Stomach (tissue), 9 donors: ENCODE results near the gene TSPAN17. TPM values are rescaled to one million over a fixed set of nuclear protein-coding genes. Genes with fewer than 3 reads are reported as not detected.

Source experiments
- DNase-seq, 2 donors: peaks; one replicate each; pipeline versions ENCODE4 v3.0.0 to v3.0.0-alpha.2; 2013 to 2019
- H3K27ac ChIP-seq, 5 donors: fragments of 200-600 bp in 4 of 5; sonication (generic) in 4 of 5; one replicate each; pipeline ENCODE4 v1.5.1; 2013 to 2019; ENCODE audit warnings: mild to moderate bottlenecking in 1 of 5, moderate library complexity in 1 of 5
- H3K27me3 ChIP-seq, 3 donors: fragments of 200-600 bp; sonication (generic); one replicate each; pipeline ENCODE4 v1.5.1; 2017 to 2019; ENCODE audit warnings: mixed run types in 1 of 3
- H3K36me3 ChIP-seq, 4 donors: fragments of 200-600 bp; sonication (generic); 1 replicate in 3 of 4; 2 replicates in 1 of 4; pipeline ENCODE4 v1.5.1; 2016 to 2019
- H3K4me1 ChIP-seq, 4 donors: fragments of 200-600 bp; sonication (generic); one replicate each; pipeline ENCODE4 v1.5.1; 2016 to 2019
- H3K4me3 ChIP-seq, 4 donors: fragments of 200-600 bp; sonication (generic) in 3 of 4; one replicate each; pipeline ENCODE4 v1.5.1; 2016 to 2019; ENCODE audit warnings: mild to moderate bottlenecking in 1 of 4
- H3K9me3 ChIP-seq, 4 donors: fragments of 200-600 bp; sonication (generic); one replicate each; pipeline ENCODE4 v1.5.1; 2016 to 2019
- CTCF ChIP-seq, 7 experiments: fragments of 450-650 bp in 4 of 7; fragments of 200-600 bp in 3 of 7; sonication (generic) in 3 of 7; IDR thresholded peaks; one replicate each; pipeline ENCODE4 v1.5.1; 2016 to 2019; ENCODE audit warnings: antibody characterized with exemption in 7 of 7, control low read depth in 2 of 7, mild to moderate bottlenecking in 1 of 7
- EP300 ChIP-seq: sonication (generic); formaldehyde crosslinking; IDR thresholded peaks from one replicate; pipeline ENCODE4 v1.6.1; 2017; ENCODE audit warnings: antibody characterized with exemption
- POLR2A ChIP-seq, 4 donors: fragments of 450-650 bp; IDR thresholded peaks; one replicate each; pipeline ENCODE4 v1.6.1; 2016; ENCODE audit warnings: antibody characterized with exemption in 4 of 4, control low read depth in 2 of 4, mild to moderate bottlenecking in 1 of 4, moderate library complexity in 1 of 4
- POLR2AphosphoS5 ChIP-seq, 3 donors: sonication (generic); formaldehyde crosslinking; IDR thresholded peaks; one replicate each; pipeline ENCODE4 v1.6.1; 2016; ENCODE audit warnings: antibody characterized with exemption in 3 of 3
- WGBS, 5 donors: extraction: QIAGEN DNeasy Blood & Tissue Kit in 3 of 5; methylation state at CpG; one replicate each; pipeline versions ENCODE4 v1.1.5 to v1.1.7; 2013 to 2018; 5-methylcytosine and 5-hydroxymethylcytosine counted together
- intact Hi-C: fragments of 100-400 bp; cut with DNase I; formaldehyde crosslinking; loops from one replicate; pipeline ENCODE4 v1.15.1; 2023; ENCODE audit warnings: low total_unique reads
- polyA plus RNA-seq, 3 donors: library from polyadenylated mRNA; stranded (reverse); fragments of 200-250 nt; gene quantifications; one replicate each; pipeline ENCODE4 v1.2.3, GENCODE V29; 2013
- total RNA-seq, 5 donors: library from RNA; depleted of rRNA; stranded (reverse); fragments of >200 nt; gene quantifications; one replicate each; pipeline versions ENCODE4 v1.1.0 to v1.2.3, GENCODE V29; 2014 to 2016
- donor health status: healthy with polysubstance abuse.
- donor health status: Bipolar disorder and iron deficiency.
- donor health status: healthy.

Gene TSPAN17
- total and polyA plus RNA-seq, 8 donors, result 2.3 to 79.9 (median 21.7) TPM

- H3K4me3 ChIP-seq, result no peak overlapping the region
- intact Hi-C loops, result no loop called here
- no peaks in the 10 kb centered on the region for H3K9me3 ChIP-seq
- TF ChIP-seq CTCF (IDR thresholded peaks at IDR 0.05), result no peak
- no peak for TF ChIP-seq POLR2A (IDR thresholded peaks at IDR 0.05)
- no peak for TF ChIP-seq EP300
- TF ChIP-seq POLR2AphosphoS5 (IDR thresholded peaks at IDR 0.05), result no peak
- H3K27me3 ChIP-seq, result peaks cover 0 to 55% (median 24%) of the 10 kb centered on the region in 3 donors
- H3K27ac ChIP-seq, result no peak overlapping the region
- no peaks in the 10 kb centered on the region for H3K36me3 ChIP-seq
- DNase-seq, result no peak
- WGBS, 5 donors, result 31 to 41% (median 35%) methylated on average over 9 of the region's 9 CpGs
- H3K4me1 ChIP-seq, result no peaks in the 10 kb centered on the region
Measured at GRCh38 chr5:176636426-176636825, 10.9 kb upstream of the TSPAN17 start.

GRCh38 chr5:176637556-176637955, 9.7 kb upstream of the TSPAN17 start:
- H3K36me3 ChIP-seq, result no peaks in the 10 kb centered on the region
- intact Hi-C loops, result no loop called here
- no peaks in the 10 kb centered on the region for H3K9me3 ChIP-seq
- no peak overlapping the region for H3K27ac ChIP-seq
- H3K27me3 ChIP-seq, result peaks cover 0 to 43% (median 17%) of the 10 kb centered on the region in 3 donors
- no peak for TF ChIP-seq EP300
- TF ChIP-seq POLR2AphosphoS5 (IDR thresholded peaks at IDR 0.05), result no peak
- TF ChIP-seq POLR2A (IDR thresholded peaks at IDR 0.05), result no peak
- no peak for TF ChIP-seq CTCF (IDR thresholded peaks at IDR 0.05)
- DNase-seq, result no peak
- 51 to 66% (median 56%) methylated on average over 4 of the region's 4 CpGs for WGBS, 5 donors
- no peak overlapping the region for H3K4me3 ChIP-seq
- H3K4me1 ChIP-seq, result no peaks in the 10 kb centered on the region

- H3K4me3 ChIP-seq, result no peak overlapping the region
- H3K36me3 ChIP-seq, result no peaks in the 10 kb centered on the region
- peaks cover 0 to 35% (median 10%) of the 10 kb centered on the region in 3 donors for H3K27me3 ChIP-seq
- intact Hi-C loops, result no loop called here
- whole genome bisulfite sequencing, 5 donors, result 87 to 97% (median 93%) methylated on average over 3 of the region's 3 CpGs
- H3K9me3 ChIP-seq, result no peaks in the 10 kb centered on the region
- no peaks in the 10 kb centered on the region for H3K4me1 ChIP-seq
- TF ChIP-seq POLR2AphosphoS5 (IDR thresholded peaks at IDR 0.05), result no peak
- no peak overlapping the region for H3K27ac ChIP-seq
- DNase-seq, result no peak
Measured at GRCh38 chr5:176638437-176638836, 8.8 kb upstream of the TSPAN17 start.

GRCh38 chr5:176639208-176639607, 8.1 kb upstream of the TSPAN17 start:
- H3K36me3 ChIP-seq, result no peaks in the 10 kb centered on the region
- no peaks in the 10 kb centered on the region for H3K4me1 ChIP-seq
- no peak overlapping the region for H3K27ac ChIP-seq
- H3K27me3 ChIP-seq, result peaks cover 0 to 27% (median 10%) of the 10 kb centered on the region in 3 donors
- H3K9me3 ChIP-seq, result no peaks in the 10 kb centered on the region
- 42 to 76% (median 65%) methylated on average over 3 to 4 of the region's 4 CpGs for WGBS, 5 donors
- TF ChIP-seq POLR2A (IDR thresholded peaks at IDR 0.05) (no peak), EP300 (no peak), POLR2AphosphoS5 (IDR thresholded peaks at IDR 0.05) (no peak), CTCF (IDR thresholded peaks at IDR 0.05) (no peak)
- intact Hi-C loops, result no loop called here
- H3K4me3 ChIP-seq, result no peak overlapping the region
- no peak for DNase-seq

- no peaks in the 10 kb centered on the region for H3K9me3 ChIP-seq
- H3K27me3 ChIP-seq, result peaks cover 0 to 22% (median 6%) of the 10 kb centered on the region in 3 donors
- 47 to 65% (median 56%) methylated on average over 4 of the region's 4 CpGs for WGBS, 5 donors
- no peak overlapping the region for H3K4me3 ChIP-seq
- no peak overlapping the region for H3K27ac ChIP-seq
- TF ChIP-seq POLR2AphosphoS5 (IDR thresholded peaks at IDR 0.05) (no peak), CTCF (IDR thresholded peaks at IDR 0.05) (no peak), POLR2A (IDR thresholded peaks at IDR 0.05) (no peak), EP300 (no peak)
- H3K36me3 ChIP-seq, result no peaks in the 10 kb centered on the region
- intact Hi-C loops, result no loop called here
- H3K4me1 ChIP-seq, result no peaks in the 10 kb centered on the region
- no peak for DNase-seq
Measured at GRCh38 chr5:176639981-176640380, 7.3 kb upstream of the TSPAN17 start.
